SK-N-SH treated with all-trans-retinoic acid at 6 μM for 48 hours (cell line): ENCODE results near the gene SEPTIN8.

ENCODE experiments used
- ARNTL ChIP-seq: fragments of 450-650 bp; formaldehyde crosslinking; IDR thresholded peaks from 2 replicates; pipeline ENCODE4 v1.5.0; 2020; ENCODE audit warnings: low read depth, mild to moderate bottlenecking, moderate library complexity, borderline replicate concordance
- BACH2 ChIP-seq: fragments of 250-450 bp; sonication (Bioruptor Pico); IDR thresholded peaks from 2 replicates; pipeline ENCODE4 v1.9.0; 2021; ENCODE audit warnings: mild to moderate bottlenecking, borderline replicate concordance
- ESRRG ChIP-seq: fragments of 250-450 bp; sonication (Bioruptor Pico); IDR thresholded peaks from 2 replicates; pipeline ENCODE4 v1.6.1; 2021; ENCODE audit warnings: mild to moderate bottlenecking
- GLIS3 ChIP-seq: fragments of 250-450 bp; sonication (Bioruptor Pico); IDR thresholded peaks from 2 replicates; pipeline ENCODE4 v1.5.0; 2020; ENCODE audit warnings: mild to moderate bottlenecking, moderate library complexity
- RARB ChIP-seq: fragments of 250-450 bp; sonication (Bioruptor Pico); IDR thresholded peaks from 2 replicates; pipeline ENCODE4 v1.8.0; 2021; ENCODE audit warnings: mild to moderate bottlenecking, moderate library complexity
- TCF4 ChIP-seq: fragments of 250-450 bp; sonication (Bioruptor Pico); IDR thresholded peaks from 2 replicates; pipeline ENCODE4 v1.8.0; 2021; ENCODE audit warnings: mild to moderate bottlenecking, moderate library complexity, borderline replicate concordance
- TOX ChIP-seq: fragments of 250-450 bp; sonication (Bioruptor Pico); IDR thresholded peaks from 2 replicates; pipeline ENCODE4 v1.8.0; 2021; ENCODE audit warnings: mild to moderate bottlenecking, moderate library complexity, borderline replicate concordance
- ZC3H10 ChIP-seq: fragments of 250-450 bp; sonication (Bioruptor Pico); IDR thresholded peaks from 2 replicates; pipeline ENCODE4 v1.5.1; 2021; ENCODE audit warnings: mild to moderate bottlenecking, moderate library complexity
- ZFP3 ChIP-seq: fragments of 250-450 bp; sonication (Bioruptor Pico); IDR thresholded peaks from 2 replicates; pipeline ENCODE4 v1.5.0; 2020; ENCODE audit warnings: mild to moderate bottlenecking, moderate library complexity
- ZNF565 ChIP-seq: fragments of 450-650 bp; formaldehyde crosslinking; conservative IDR thresholded peaks from 2 replicates; pipeline ENCODE4 v1.5.0; 2020; ENCODE audit warnings: low read depth, mild to moderate bottlenecking, moderate library complexity
- TF ChIP-seq, protein P1 (sequence below): fragments of 250-450 bp; sonication (Bioruptor Pico); IDR thresholded peaks from 2 replicates; pipeline ENCODE4 v1.8.0; 2020; ENCODE audit warnings: mild to moderate bottlenecking, moderate library complexity, borderline replicate concordance
- TF ChIP-seq, protein P2 (sequence below): fragments of 250-450 bp; sonication (Bioruptor Pico); IDR thresholded peaks from 2 replicates; pipeline ENCODE4 v1.5.1; 2020; ENCODE audit warnings: low read depth, mild to moderate bottlenecking, moderate library complexity
- TF ChIP-seq, protein P3 (sequence below): fragments of 250-450 bp; sonication (Bioruptor Pico); IDR thresholded peaks from 2 replicates; pipeline ENCODE4 v1.8.0; 2021; ENCODE audit warnings: low read depth, mild to moderate bottlenecking, moderate library complexity, borderline replicate concordance

DNA sequence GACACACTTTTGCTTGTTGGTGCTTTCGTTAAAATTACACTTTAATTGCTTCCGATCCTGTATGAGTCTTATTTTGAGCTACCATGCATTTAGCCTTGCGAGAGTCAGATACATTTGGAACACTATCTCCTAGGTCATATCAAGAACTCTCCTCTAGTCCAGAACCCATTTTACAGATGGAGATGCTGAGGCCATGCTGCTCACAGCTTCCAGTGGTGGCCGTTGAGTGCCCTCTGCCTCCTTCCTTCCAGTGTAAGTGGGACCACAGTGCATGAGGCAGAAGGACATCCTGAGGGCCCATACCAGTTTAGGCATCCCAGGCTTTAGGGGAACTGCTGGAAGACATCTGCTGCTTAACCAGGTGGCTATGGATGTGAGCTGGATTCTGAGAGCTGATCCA is 22.9 kb downstream of the SEPTIN8 start:
- TF ChIP-seq, protein P1, sequence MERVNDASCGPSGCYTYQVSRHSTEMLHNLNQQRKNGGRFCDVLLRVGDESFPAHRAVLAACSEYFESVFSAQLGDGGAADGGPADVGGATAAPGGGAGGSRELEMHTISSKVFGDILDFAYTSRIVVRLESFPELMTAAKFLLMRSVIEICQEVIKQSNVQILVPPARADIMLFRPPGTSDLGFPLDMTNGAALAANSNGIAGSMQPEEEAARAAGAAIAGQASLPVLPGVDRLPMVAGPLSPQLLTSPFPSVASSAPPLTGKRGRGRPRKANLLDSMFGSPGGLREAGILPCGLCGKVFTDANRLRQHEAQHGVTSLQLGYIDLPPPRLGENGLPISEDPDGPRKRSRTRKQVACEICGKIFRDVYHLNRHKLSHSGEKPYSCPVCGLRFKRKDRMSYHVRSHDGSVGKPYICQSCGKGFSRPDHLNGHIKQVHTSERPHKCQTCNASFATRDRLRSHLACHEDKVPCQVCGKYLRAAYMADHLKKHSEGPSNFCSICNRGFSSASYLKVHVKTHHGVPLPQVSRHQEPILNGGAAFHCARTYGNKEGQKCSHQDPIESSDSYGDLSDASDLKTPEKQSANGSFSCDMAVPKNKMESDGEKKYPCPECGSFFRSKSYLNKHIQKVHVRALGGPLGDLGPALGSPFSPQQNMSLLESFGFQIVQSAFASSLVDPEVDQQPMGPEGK (CRISPR knock-in tag), result no peak
- TF ChIP-seq ZNF565 (CRISPR knock-in tag) (no peak), ZFP3 (CRISPR knock-in tag) (no peak), RARB (CRISPR knock-in tag) (no peak), TOX (CRISPR knock-in tag) (no peak), BACH2 (CRISPR knock-in tag) (no peak), ZC3H10 (CRISPR knock-in tag) (no peak), ESRRG (CRISPR knock-in tag) (no peak), GLIS3 (CRISPR knock-in tag) (no peak), ARNTL (CRISPR knock-in tag) (no peak), TCF4 (CRISPR knock-in tag) (no peak)
- TF ChIP-seq, protein P2, sequence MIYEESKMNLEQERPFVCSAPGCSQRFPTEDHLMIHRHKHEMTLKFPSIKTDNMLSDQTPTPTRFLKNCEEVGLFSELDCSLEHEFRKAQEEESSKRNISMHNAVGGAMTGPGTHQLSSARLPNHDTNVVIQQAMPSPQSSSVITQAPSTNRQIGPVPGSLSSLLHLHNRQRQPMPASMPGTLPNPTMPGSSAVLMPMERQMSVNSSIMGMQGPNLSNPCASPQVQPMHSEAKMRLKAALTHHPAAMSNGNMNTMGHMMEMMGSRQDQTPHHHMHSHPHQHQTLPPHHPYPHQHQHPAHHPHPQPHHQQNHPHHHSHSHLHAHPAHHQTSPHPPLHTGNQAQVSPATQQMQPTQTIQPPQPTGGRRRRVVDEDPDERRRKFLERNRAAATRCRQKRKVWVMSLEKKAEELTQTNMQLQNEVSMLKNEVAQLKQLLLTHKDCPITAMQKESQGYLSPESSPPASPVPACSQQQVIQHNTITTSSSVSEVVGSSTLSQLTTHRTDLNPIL (CRISPR knock-in tag), result no peak
- TF ChIP-seq, protein P3, sequence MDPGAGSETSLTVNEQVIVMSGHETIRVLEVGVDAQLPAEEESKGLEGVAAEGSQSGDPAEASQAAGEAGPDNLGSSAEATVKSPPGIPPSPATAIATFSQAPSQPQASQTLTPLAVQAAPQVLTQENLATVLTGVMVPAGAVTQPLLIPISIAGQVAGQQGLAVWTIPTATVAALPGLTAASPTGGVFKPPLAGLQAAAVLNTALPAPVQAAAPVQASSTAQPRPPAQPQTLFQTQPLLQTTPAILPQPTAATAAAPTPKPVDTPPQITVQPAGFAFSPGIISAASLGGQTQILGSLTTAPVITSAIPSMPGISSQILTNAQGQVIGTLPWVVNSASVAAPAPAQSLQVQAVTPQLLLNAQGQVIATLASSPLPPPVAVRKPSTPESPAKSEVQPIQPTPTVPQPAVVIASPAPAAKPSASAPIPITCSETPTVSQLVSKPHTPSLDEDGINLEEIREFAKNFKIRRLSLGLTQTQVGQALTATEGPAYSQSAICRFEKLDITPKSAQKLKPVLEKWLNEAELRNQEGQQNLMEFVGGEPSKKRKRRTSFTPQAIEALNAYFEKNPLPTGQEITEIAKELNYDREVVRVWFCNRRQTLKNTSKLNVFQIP (CRISPR knock-in tag), result no peak
